Measurements from ENCODE around the gene ZBTB20. TPM values are rescaled to one million over a fixed set of nuclear protein-coding genes. Genes with fewer than 3 reads are reported as not detected.

The ZBTB20 gene
- total RNA-seq, 1 experiment from 2014 or later, result 3.7 TPM

GRCh38 chr3:114362815-114363214 is 784.3 kb downstream of the ZBTB20 start:
- no peak overlapping the region for H2AFZ ChIP-seq (ENCODE audit: low read length)
- DNase-seq (peak; percentile 37), ATAC-seq (peak; percentile 81)
- peak; percentile 74 for TF ChIP-seq CTCF (conservative IDR thresholded peaks at IDR 0.05; ENCODE audit: low read depth, low read length)
- TF ChIP-seq EZH2phosphoT487 (IDR thresholded peaks at IDR 0.05; ENCODE audit: borderline replicate concordance, low read length), result no peak
- H3K4me3 ChIP-seq (ENCODE audit: low read length), result no peak overlapping the region
- peaks cover 6% of the 10 kb centered on the region for H3K27me3 ChIP-seq (ENCODE audit: low read length)
- H3K9me2 ChIP-seq (replicated peaks; ENCODE audit: low read length), result no peaks in the 10 kb centered on the region
- H3K4me1 ChIP-seq (ENCODE audit: insufficient read depth, low read length), result no peaks in the 10 kb centered on the region
- no peaks in the 10 kb centered on the region for H3F3A ChIP-seq (ENCODE audit: low read length, unreplicated experiment)
- CTCF ChIA-PET, result no interaction called here
- POLR2A ChIA-PET (ENCODE audit: unreplicated experiment), result no interaction called here
- H4K20me1 ChIP-seq (ENCODE audit: low read length), result no peaks in the 10 kb centered on the region
- no TSS peak for BruUV-seq (replicated peaks)
- intact Hi-C loops (cut with micrococcal nuclease), result loop anchor here (1.0 to 5.0 kb wide), 2 partner anchors 55 to 729 kb away; no protein-coding TSS in a partner anchor
- no peak overlapping the region for H3K27ac ChIP-seq (ENCODE audit: low read length)
- H3K36me3 ChIP-seq (ENCODE audit: low read depth, low read length), result no peaks in the 10 kb centered on the region
- H3K9ac ChIP-seq (ENCODE audit: low read length), result no peak overlapping the region
- no peak overlapping the region for H3K4me2 ChIP-seq (ENCODE audit: low read length)
- no peaks in the 10 kb centered on the region for H3K79me2 ChIP-seq (ENCODE audit: low read length)
- no peaks in the 10 kb centered on the region for H3K9me3 ChIP-seq (ENCODE audit: low read length)

- no peak overlapping the region for H3K27ac ChIP-seq (ENCODE audit: low read length)
- no peak overlapping the region for H3K9ac ChIP-seq (ENCODE audit: low read length)
- H2AFZ ChIP-seq (ENCODE audit: low read length), result no peak overlapping the region
- no peaks in the 10 kb centered on the region for H3K4me1 ChIP-seq (ENCODE audit: insufficient read depth, low read length)
- H3K27me3 ChIP-seq (ENCODE audit: low read length), result peaks cover 6% of the 10 kb centered on the region
- no peaks in the 10 kb centered on the region for H3K9me2 ChIP-seq (replicated peaks; ENCODE audit: low read length)
- no peaks in the 10 kb centered on the region for H4K20me1 ChIP-seq (ENCODE audit: low read length)
- no peaks in the 10 kb centered on the region for H3F3A ChIP-seq (ENCODE audit: low read length, unreplicated experiment)
- intact Hi-C loops (cut with micrococcal nuclease), result loop anchor here (5.0 kb wide), 1 partner anchor 731 kb away; no protein-coding TSS in a partner anchor
- no peak overlapping the region for H3K4me3 ChIP-seq (ENCODE audit: low read length)
- ChIA-PET CTCF (no interaction called here), POLR2A (ENCODE audit: unreplicated experiment) (no interaction called here)
- DNase-seq (no peak), ATAC-seq (no peak)
- BruUV-seq (replicated peaks), result no TSS peak
- no peaks in the 10 kb centered on the region for H3K36me3 ChIP-seq (ENCODE audit: low read depth, low read length)
- H3K4me2 ChIP-seq (ENCODE audit: low read length), result no peak overlapping the region
- H3K79me2 ChIP-seq (ENCODE audit: low read length), result no peaks in the 10 kb centered on the region
- TF ChIP-seq EZH2 (IDR thresholded peaks at IDR 0.05; ENCODE audit: low read length, unreplicated experiment), result no peak
- no peak for TF ChIP-seq CTCF (conservative IDR thresholded peaks at IDR 0.05; ENCODE audit: low read depth, low read length)
- TF ChIP-seq EZH2phosphoT487 (IDR thresholded peaks at IDR 0.05; ENCODE audit: borderline replicate concordance, low read length), result no peak
- H3K9me3 ChIP-seq (ENCODE audit: low read length), result no peaks in the 10 kb centered on the region
These were observed 785.7 kb downstream of the ZBTB20 start for GRCh38 chr3:114361391-114361790.

DNA sequence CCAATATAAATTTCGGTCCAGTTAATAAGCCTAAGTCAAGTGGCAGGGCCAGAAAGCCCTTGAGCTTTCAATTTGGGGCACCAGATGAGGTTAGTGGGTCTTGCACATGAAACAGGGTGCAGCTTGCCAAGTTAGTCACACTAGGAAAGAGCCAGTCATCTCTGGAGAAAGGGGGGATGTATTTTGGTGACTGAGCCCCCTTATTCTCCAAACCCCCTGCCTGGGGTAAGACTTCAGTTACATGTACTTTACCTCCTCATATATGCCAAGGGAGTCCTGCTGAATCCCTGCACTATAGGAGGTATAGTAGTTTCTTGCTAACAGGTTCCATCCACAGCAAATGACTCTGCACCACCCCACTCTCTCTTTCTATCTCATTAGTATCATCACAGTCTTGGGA is 790.6 kb downstream of the ZBTB20 start:
- DNase-seq, result no peak
- no TSS peak for BruUV-seq (replicated peaks)
- ChIA-PET CTCF (no interaction called here), POLR2A (ENCODE audit: unreplicated experiment) (no interaction called here)
- no peak for ATAC-seq
- no peak overlapping the region for H2AFZ ChIP-seq (ENCODE audit: low read length)
- no peaks in the 10 kb centered on the region for H3K4me1 ChIP-seq (ENCODE audit: insufficient read depth, low read length)
- no peaks in the 10 kb centered on the region for H3K9me3 ChIP-seq (ENCODE audit: low read length)
- TF ChIP-seq EZH2 (IDR thresholded peaks at IDR 0.05; ENCODE audit: low read length, unreplicated experiment) (no peak), CTCF (conservative IDR thresholded peaks at IDR 0.05; ENCODE audit: low read depth, low read length) (no peak), EZH2phosphoT487 (IDR thresholded peaks at IDR 0.05; ENCODE audit: borderline replicate concordance, low read length) (no peak)
- no peak overlapping the region for H3K4me2 ChIP-seq (ENCODE audit: low read length)
- no peaks in the 10 kb centered on the region for H4K20me1 ChIP-seq (ENCODE audit: low read length)
- no peaks in the 10 kb centered on the region for H3F3A ChIP-seq (ENCODE audit: low read length, unreplicated experiment)
- H3K27me3 ChIP-seq (ENCODE audit: low read length), result peaks cover 6% of the 10 kb centered on the region
- H3K4me3 ChIP-seq (ENCODE audit: low read length), result no peak overlapping the region
- H3K36me3 ChIP-seq (ENCODE audit: low read depth, low read length), result no peaks in the 10 kb centered on the region
- no peaks in the 10 kb centered on the region for H3K9me2 ChIP-seq (replicated peaks; ENCODE audit: low read length)
- H3K79me2 ChIP-seq (ENCODE audit: low read length), result no peaks in the 10 kb centered on the region
- H3K27ac ChIP-seq (ENCODE audit: low read length), result no peak overlapping the region
- intact Hi-C loops (cut with micrococcal nuclease), result no loop called here
- no peak overlapping the region for H3K9ac ChIP-seq (ENCODE audit: low read length)

Data from PC-3 (cell line).